Natural killer cell (primary cell): ENCODE data around the gene KMT2B. TPM values are rescaled to one million over a fixed set of nuclear protein-coding genes. Genes with fewer than 3 reads are reported as not detected.
A peak's percentile ranks its signal among the peaks of the same experiment; 100 is the strongest.

Source experiments
- ATAC-seq, 3 donors: fragments of 150-1000 bp in 2 of 3; fragments of 200-7000 bp in 1 of 3; cut with Tn5 transposase; 1 replicate in 1 of 3; 2 replicates in 2 of 3; pipeline ENCODE4 v1.10.0; 2021; ENCODE audit warnings: mild to moderate bottlenecking in 2 of 3, moderate library complexity in 2 of 3
- DNase-seq, 2 donors: peaks; one replicate each; pipeline versions ENCODE4 v3.0.0 to v3.0.0-alpha.2; 2013 to 2021; ENCODE audit warnings: mixed read lengths in 1 of 2
- H3K27ac ChIP-seq: one replicate; pipeline ENCODE4 v1.5.1; 2013; ENCODE audit warnings: mild to moderate bottlenecking, low read length
- H3K27me3 ChIP-seq: one replicate; pipeline ENCODE4 v1.6.1; 2013; ENCODE audit warnings: low read length; ENCODE audit not compliant: control insufficient read depth, insufficient read depth
- H3K36me3 ChIP-seq: one replicate; pipeline ENCODE4 v1.6.1; 2013; ENCODE audit warnings: low read length; ENCODE audit not compliant: control insufficient read depth, insufficient read depth
- H3K4me1 ChIP-seq: one replicate; pipeline ENCODE4 v1.6.1; 2013; ENCODE audit warnings: low read length; ENCODE audit not compliant: control insufficient read depth, insufficient read depth
- H3K4me3 ChIP-seq: one replicate; pipeline ENCODE4 v1.5.1; 2013; ENCODE audit warnings: low read length
- H3K9me3 ChIP-seq: one replicate; pipeline ENCODE4 v1.6.1; 2013; ENCODE audit warnings: low read length; ENCODE audit not compliant: control insufficient read depth, insufficient read depth
- H3K27ac Mint-ChIP-seq, 2 donors: one replicate each; pipeline ENCODE4 v1.8.0; 2022; ENCODE audit warnings: mild to moderate bottlenecking in 2 of 2, mixed read lengths in 2 of 2, moderate library complexity in 1 of 2
- H3K27me3 Mint-ChIP-seq, 2 donors: one replicate each; pipeline ENCODE4 v1.8.0; 2022; ENCODE audit warnings: low read depth in 2 of 2, mixed read lengths in 2 of 2
- H3K36me3 Mint-ChIP-seq: one replicate; pipeline ENCODE4 v1.8.0; 2022; ENCODE audit warnings: mixed read lengths
- H3K4me1 Mint-ChIP-seq, 2 donors: one replicate each; pipeline ENCODE4 v1.8.0; 2022; ENCODE audit warnings: mixed read lengths in 2 of 2
- H3K4me3 Mint-ChIP-seq: one replicate; pipeline ENCODE4 v1.8.0; 2022; ENCODE audit warnings: mild to moderate bottlenecking, moderate library complexity, mixed read lengths
- H3K9me3 Mint-ChIP-seq, 2 donors: one replicate each; pipeline ENCODE4 v1.8.0; 2022; ENCODE audit warnings: mixed read lengths in 2 of 2
- CTCF ChIP-seq: fragments of 200-600 bp; IDR thresholded peaks from one replicate; pipeline ENCODE4 v1.8.0; 2022; ENCODE audit warnings: antibody characterized with exemption
- WGBS: methylation state at CpG from one replicate; pipeline ENCODE4 v1.1.7; 2013; ENCODE audit warnings: missing lambda C conversion rate; ENCODE audit not compliant: insufficient coverage; 5-methylcytosine and 5-hydroxymethylcytosine counted together
- intact Hi-C: fragments of 100-400 bp; cut with micrococcal nuclease; formaldehyde crosslinking; loops from one replicate; pipeline ENCODE4 v1.14.2; 2022
- total RNA-seq, 4 donors: library from RNA; stranded (reverse); fragments of 120-200 nt in 1 of 4; gene quantifications; one replicate each; pipeline versions ENCODE4 v1.2.3 to v1.2.4, GENCODE V29; 2013 to 2022

The KMT2B gene
- total RNA-seq, 3 donors from 2014 or later (not counting 1 experiment from before 2014, with no cell fraction given), result 60.8 to 70.9 (median 70.7) TPM

- H3K27me3 Mint-ChIP-seq, result no peaks in the 10 kb centered on the region
- no peak overlapping the region for H3K27ac Mint-ChIP-seq
- no peak for TF ChIP-seq CTCF
- no peak overlapping the region for H3K27ac ChIP-seq
- H3K27me3 ChIP-seq, result no peaks in the 10 kb centered on the region
- H3K36me3 Mint-ChIP-seq, result no peaks in the 10 kb centered on the region
- no peak overlapping the region for H3K4me3 ChIP-seq
- no peaks in the 10 kb centered on the region for H3K9me3 Mint-ChIP-seq
- H3K4me1 Mint-ChIP-seq, result peaks cover 6 to 29% of the 10 kb centered on the region in 2 donors
- no peaks in the 10 kb centered on the region for H3K9me3 ChIP-seq
- ATAC-seq (no peak), DNase-seq (no peak)
- intact Hi-C loops, result no loop called here
- H3K4me3 Mint-ChIP-seq, result no peak overlapping the region
- H3K36me3 ChIP-seq, result peaks cover 80% of the 10 kb centered on the region
- H3K4me1 ChIP-seq, result no peaks in the 10 kb centered on the region
- 99% methylated on average over 8 of the region's 8 CpGs for WGBS
These were observed 16.5 kb downstream of the KMT2B start for GRCh38 chr19:35734273-35734672.

- DNase-seq (no peak), ATAC-seq (no peak)
- no peaks in the 10 kb centered on the region for H3K9me3 ChIP-seq
- H3K4me1 Mint-ChIP-seq, result peaks cover 6 to 29% of the 10 kb centered on the region in 2 donors
- intact Hi-C loops, result no loop called here
- H3K36me3 Mint-ChIP-seq, result no peaks in the 10 kb centered on the region
- H3K27me3 Mint-ChIP-seq, result no peaks in the 10 kb centered on the region
- H3K4me3 ChIP-seq, result no peak overlapping the region
- H3K36me3 ChIP-seq, result peaks cover 75% of the 10 kb centered on the region
- no peak overlapping the region for H3K27ac ChIP-seq
- TF ChIP-seq CTCF, result no peak
- H3K27ac Mint-ChIP-seq, result no peak overlapping the region
- 91% methylated on average over 5 of the region's 5 CpGs for WGBS
- H3K27me3 ChIP-seq, result no peaks in the 10 kb centered on the region
- no peaks in the 10 kb centered on the region for H3K9me3 Mint-ChIP-seq
- H3K4me3 Mint-ChIP-seq, result no peak overlapping the region
- H3K4me1 ChIP-seq, result peaks cover 5% of the 10 kb centered on the region
These were observed 17.1 kb downstream of the KMT2B start for GRCh38 chr19:35734889-35735288.

GRCh38 chr19:35736913-35737886, 19.4 kb downstream of the KMT2B start:
- peak overlapping the region in 1 of 2 donors; percentile 42 for H3K27ac Mint-ChIP-seq
- Histone ChIP-seq H3K27ac (no peak overlapping the region), H3K27me3 (no peaks in the 10 kb centered on the region), H3K4me3 (no peak overlapping the region), H3K4me1 (peaks cover 24% of the 10 kb centered on the region), H3K36me3 (peaks cover 53% of the 10 kb centered on the region), H3K9me3 (no peaks in the 10 kb centered on the region)
- no peaks in the 10 kb centered on the region for H3K27me3 Mint-ChIP-seq
- intact Hi-C loops, result no loop called here
- no peak for TF ChIP-seq CTCF
- no peaks in the 10 kb centered on the region for H3K36me3 Mint-ChIP-seq
- H3K9me3 Mint-ChIP-seq, result no peaks in the 10 kb centered on the region
- H3K4me3 Mint-ChIP-seq, result no peak overlapping the region
- WGBS, result 89% methylated on average over 22 of the region's 22 CpGs
- DNase-seq (peak in 1 of 2 donors; percentile 57), ATAC-seq (no peak)
- peaks cover 15 to 44% of the 10 kb centered on the region in 2 donors for H3K4me1 Mint-ChIP-seq
